Measurements from ENCODE around the gene PDCD1.

- no peak for TF ChIP-seq CTCF (IDR thresholded peaks at IDR 0.05)
- TF ChIP-seq POLR2A (IDR thresholded peaks at IDR 0.05), result no peak
Observed at GRCh38 chr2:241900251-241901017, 41.7 kb upstream of the PDCD1 start.

Data from ovary (tissue), 3 donors.